Activated CD4-positive, alpha-beta T cell treated with anti-CD3 and anti-CD28 coated beads, Interleukin-2, amount 10 ng/mL, durations not matched to agents 24 days and 14 days (primary cell): ENCODE data around the gene MT1G. TPM values are rescaled to one million over a fixed set of nuclear protein-coding genes. Genes with fewer than 3 reads are reported as not detected.

Source experiments
- DNase-seq: peaks from one replicate; pipeline ENCODE4 v3.0.0; 2022
- H3K27ac Mint-ChIP-seq: one replicate; pipeline ENCODE4 v1.8.0; 2022; ENCODE audit warnings: mild to moderate bottlenecking, mixed read lengths
- H3K27me3 Mint-ChIP-seq: one replicate; pipeline ENCODE4 v1.8.0; 2022; ENCODE audit warnings: mixed read lengths
- H3K36me3 Mint-ChIP-seq: one replicate; pipeline ENCODE4 v1.8.0; 2022; ENCODE audit warnings: low read depth, mild to moderate bottlenecking, mixed read lengths
- H3K4me1 Mint-ChIP-seq: one replicate; pipeline ENCODE4 v1.8.0; 2021; ENCODE audit warnings: mixed read lengths
- H3K4me3 Mint-ChIP-seq: one replicate; pipeline ENCODE4 v1.8.0; 2022; ENCODE audit warnings: mild to moderate bottlenecking, moderate library complexity, mixed read lengths
- H3K9me3 Mint-ChIP-seq: one replicate; pipeline ENCODE4 v1.8.0; 2021; ENCODE audit warnings: mixed read lengths
- intact Hi-C: fragments of 100-400 bp; cut with micrococcal nuclease; formaldehyde crosslinking; loops from one replicate; pipeline ENCODE4 v1.15.1; 2023
- total RNA-seq: library from RNA; stranded (reverse); gene quantifications from 2 replicates; pipeline ENCODE4 v1.2.3, GENCODE V29; 2022

MT1G gene
- total RNA-seq, 1 donor from 2014 or later = 24.5 TPM

DNA sequence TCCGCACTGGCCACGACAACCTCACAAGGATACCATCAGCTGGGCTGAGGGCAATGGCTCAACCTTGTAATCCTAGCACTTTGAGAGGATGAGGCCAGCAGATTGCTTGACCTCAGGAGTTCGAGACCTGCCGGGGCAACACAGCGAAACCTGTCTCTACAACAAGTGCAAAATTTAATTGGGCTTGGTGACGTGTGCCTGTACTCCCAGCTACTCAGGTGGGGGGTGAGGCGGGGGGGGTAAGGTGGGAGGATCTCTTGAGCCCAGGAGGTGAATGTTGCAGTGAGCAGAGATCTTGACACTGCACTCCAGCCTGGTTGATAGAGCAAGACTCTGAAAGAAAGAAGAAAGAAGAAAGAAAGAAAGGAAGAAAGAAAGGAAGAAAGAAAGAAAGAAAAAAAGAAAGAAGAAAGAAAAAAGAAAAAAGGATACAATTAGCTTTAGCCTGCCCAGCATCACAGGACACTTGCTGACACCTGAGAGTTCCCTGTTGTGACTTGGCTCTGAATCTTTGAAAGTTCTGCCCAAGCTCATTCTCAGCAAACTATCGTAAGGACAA, 47.4 kb downstream of the MT1G start:
- no peak overlapping the region for H3K4me3 Mint-ChIP-seq
- DNase-seq = no peak
- H3K27ac Mint-ChIP-seq = no peak overlapping the region
- H3K4me1 Mint-ChIP-seq = peaks cover 23% of the 10 kb centered on the region
- no peaks in the 10 kb centered on the region for H3K27me3 Mint-ChIP-seq
- intact Hi-C loops = no loop called here
- no peaks in the 10 kb centered on the region for H3K9me3 Mint-ChIP-seq
- H3K36me3 Mint-ChIP-seq = no peaks in the 10 kb centered on the region

DNA sequence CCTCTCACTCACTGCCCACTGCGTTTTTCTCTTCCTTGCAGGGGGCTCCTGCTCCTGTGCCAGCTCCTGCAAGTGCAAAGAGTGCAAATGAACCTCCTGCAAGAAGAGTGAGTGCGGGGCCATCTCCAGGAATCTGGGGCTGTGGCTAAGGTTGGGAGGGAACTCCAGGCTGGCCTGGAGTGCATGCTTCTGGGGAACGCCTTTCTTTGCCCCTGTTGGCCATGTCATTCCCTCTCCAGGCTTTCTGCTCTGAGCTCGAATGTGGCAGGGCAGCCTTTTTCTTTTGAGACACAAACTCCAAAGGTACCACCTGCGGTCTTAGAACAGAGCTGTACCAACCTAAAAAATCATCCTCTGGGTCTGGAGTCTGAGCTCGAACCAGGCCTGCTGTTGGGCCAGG, 49.7 kb downstream of the MT1G start:
- intact Hi-C loops = loop anchor here (10.0 kb wide), 2 partner anchors 917 to 987 kb away; partner anchors contain the start of gene CCDC102A
- Mint-ChIP-seq H3K4me3 (peak overlapping the region; percentile 86), H3K36me3 (no peaks in the 10 kb centered on the region), H3K4me1 (peaks cover 38% of the 10 kb centered on the region), H3K27me3 (no peaks in the 10 kb centered on the region), H3K27ac (no peak overlapping the region), H3K9me3 (no peaks in the 10 kb centered on the region)
- DNase-seq = no peak

DNA sequence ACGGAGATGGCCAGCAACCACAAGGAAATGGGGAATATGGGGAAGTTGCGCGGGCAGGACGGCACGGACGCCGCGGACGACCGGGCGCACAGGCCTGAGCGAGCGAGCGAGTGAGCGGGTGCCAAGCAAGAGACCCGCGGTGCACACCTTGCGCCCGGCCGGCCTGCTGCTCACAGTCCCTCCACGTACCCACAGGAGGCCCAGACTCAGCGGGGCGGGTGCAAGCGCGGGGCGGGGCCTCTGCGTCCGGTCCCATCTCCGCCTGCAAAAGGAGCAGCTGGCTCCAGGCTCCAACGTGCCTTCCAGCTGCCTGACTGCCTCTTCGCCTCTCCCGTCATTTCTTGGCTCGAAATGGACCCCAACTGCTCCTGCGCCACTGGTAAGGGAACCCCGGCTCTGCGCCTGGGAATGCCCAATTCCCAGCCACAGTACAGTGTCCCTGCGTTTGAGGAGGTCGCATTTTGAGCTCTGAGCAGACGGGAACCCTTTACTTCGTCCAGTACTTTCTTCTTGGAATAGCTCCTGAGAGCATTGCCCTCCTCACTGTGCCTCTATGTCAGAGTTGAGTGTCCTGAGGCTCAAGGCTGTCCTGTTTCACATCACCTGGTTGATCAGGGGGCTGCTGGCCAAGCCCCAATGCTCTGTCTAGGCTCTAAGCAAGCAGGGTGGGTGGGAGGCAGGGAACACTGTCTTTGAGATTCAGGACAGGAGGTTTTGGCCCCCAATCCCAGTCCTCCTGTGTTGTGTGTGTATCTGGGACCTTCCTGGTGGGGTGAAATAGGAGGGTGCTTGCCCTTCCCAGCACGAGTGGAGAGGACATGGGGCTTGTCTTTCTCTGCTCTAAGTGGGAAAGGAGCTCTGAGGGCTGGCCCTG, 50.4 kb downstream of the MT1G start:
- Mint-ChIP-seq H3K4me1 (peaks cover 41% of the 10 kb centered on the region), H3K27ac (peak overlapping the region; percentile 67), H3K36me3 (no peaks in the 10 kb centered on the region), H3K27me3 (no peaks in the 10 kb centered on the region), H3K4me3 (peak overlapping the region; percentile 86), H3K9me3 (no peaks in the 10 kb centered on the region)
- intact Hi-C loops = loop anchor here (1.0 to 10.0 kb wide), 4 partner anchors 8 to 987 kb away; partner anchors contain the start of genes CCDC102A and MT1E
- peak; percentile 92 for DNase-seq

Other genes with a start within 250 kb of the MT1G start
- 50.6 and 52.3 TPM in 2 replicates for gene AMFR, start 242.5 kb downstream of the MT1G start, total RNA-seq
- gene NUDT21, start 216.7 kb downstream of the MT1G start, total RNA-seq = 282 and 297 TPM in 2 replicates
- gene OGFOD1, start 216.5 kb downstream of the MT1G start, total RNA-seq = 87.0 and 89.2 TPM in 2 replicates
- 8.5 and 10.9 TPM in 2 replicates for gene BBS2, start 148.0 kb downstream of the MT1G start, total RNA-seq
- gene MT4, start 103.0 kb downstream of the MT1G start, total RNA-seq = not detected in 2 replicates
- gene MT3, start 78.5 kb downstream of the MT1G start, total RNA-seq = 5.9 and 9.3 TPM in 2 replicates
- gene MT2A, start 59.5 kb downstream of the MT1G start, total RNA-seq = 465 TPM in 2 replicates
- 136 and 152 TPM in 2 replicates for gene MT1E, start 42.3 kb downstream of the MT1G start, total RNA-seq
- not detected in 2 replicates for gene MT1M, start 35.4 kb downstream of the MT1G start, total RNA-seq
- 1.8 and 2.1 TPM in 2 replicates for gene MT1A, start 29.4 kb downstream of the MT1G start, total RNA-seq
- gene MT1B, start 16.2 kb downstream of the MT1G start, total RNA-seq = not detected in 2 replicates
- 4.2 and 6.7 TPM in 2 replicates for gene MT1F, start 10.1 kb downstream of the MT1G start, total RNA-seq
- gene MT1H, start 1.7 kb upstream of the MT1G start, total RNA-seq = not detected in 2 replicates
- 62.7 and 66.9 TPM in 2 replicates for gene MT1X, start 14.4 kb upstream of the MT1G start, total RNA-seq
- 162 and 168 TPM in 2 replicates for gene NUP93, start 62.1 kb upstream of the MT1G start, total RNA-seq
- gene SLC12A3, start 197.1 kb upstream of the MT1G start, total RNA-seq = not detected in 2 replicates